IMR-90 (cell line): ENCODE results near the gene COL23A1. TPM values are rescaled to one million over a fixed set of nuclear protein-coding genes. Genes with fewer than 3 reads are reported as not detected.

ENCODE experiments used
- ATAC-seq: fragments of 200-7000 bp; cut with Tn5 transposase; 2 replicates; pipeline ENCODE4 v1.9.1; 2020; ENCODE audit warnings: low read depth, mild to moderate bottlenecking, moderate library complexity
- BruUV-seq: library from RNA; stranded (reverse); fragments of 400-500 nt; replicated peaks from 2 replicates; lab custom pipeline; 2021; lab: Mats Ljungman, UMichigan
- CTCF ChIA-PET: fragments of 300-600 bp; formaldehyde crosslinking; extraction: SDS; loops from one replicate; lab custom pipeline; 2021; ENCODE audit warnings: antibody characterized with exemption; lab: Yijun Ruan, JAX
- POLR2A ChIA-PET: fragments of 300-600 bp; sonication (Branson Sonifier 250); formaldehyde crosslinking; loops from one replicate; lab custom pipeline; 2022; ENCODE audit warnings: antibody characterized with exemption; ENCODE audit not compliant: unreplicated experiment; lab: Charles Lee
- DNase-seq: peaks from one replicate; pipeline ENCODE4 v3.0.0; 2013
- H2AFZ ChIP-seq: replicated peaks from 2 replicates; pipeline ENCODE3; 2013; ENCODE audit warnings: low read length, mild to moderate bottlenecking; ENCODE audit not compliant: poor library complexity
- H2AK5ac ChIP-seq: 2 replicates; pipeline ENCODE4 v1.6.1; 2013; ENCODE audit warnings: low read depth, low read length, inconsistent platforms
- H2AK9ac ChIP-seq: replicated peaks from 2 replicates; pipeline ENCODE3; 2013; ENCODE audit warnings: mild to moderate bottlenecking, low read depth, low read length, moderate library complexity; ENCODE audit not compliant: poor library complexity
- H2BK120ac ChIP-seq: 2 replicates; pipeline ENCODE4 v1.6.1; 2013; ENCODE audit warnings: low read depth, low read length, inconsistent platforms
- H2BK15ac ChIP-seq: 3 replicates; pipeline ENCODE4 v1.6.1; 2013; ENCODE audit warnings: low read depth, low read length, inconsistent platforms
- H2BK20ac ChIP-seq: 2 replicates; pipeline ENCODE4 v1.6.1; 2013; ENCODE audit warnings: low read depth, mild to moderate bottlenecking, inconsistent platforms, low read length, moderate library complexity
- H2BK5ac ChIP-seq: 2 replicates; pipeline ENCODE4 v1.6.1; 2013; ENCODE audit warnings: mild to moderate bottlenecking, low read depth, low read length, inconsistent platforms; ENCODE audit not compliant: poor library complexity, severe bottlenecking
- H3K14ac ChIP-seq: replicated peaks from 2 replicates; pipeline ENCODE4 v1.6.1; 2013; ENCODE audit warnings: low read depth, low read length, inconsistent platforms
- H3K18ac ChIP-seq: 2 replicates; pipeline ENCODE4 v1.6.1; 2013; ENCODE audit warnings: low read depth, low read length, control low read depth
- H3K23ac ChIP-seq: 2 replicates; pipeline ENCODE4 v1.6.1; 2013; ENCODE audit warnings: low read depth, low read length, inconsistent platforms
- H3K27ac ChIP-seq: 2 replicates; pipeline ENCODE4 v1.5.1; 2013; ENCODE audit warnings: mild to moderate bottlenecking, control low read depth, low read length; ENCODE audit not compliant: insufficient read depth
- H3K27me3 ChIP-seq: 2 replicates; pipeline ENCODE4 v1.6.1; 2013; ENCODE audit warnings: low read length; ENCODE audit not compliant: control insufficient read depth, insufficient read depth
- H3K36me3 ChIP-seq: 2 replicates; pipeline ENCODE4 v1.6.1; 2013; ENCODE audit warnings: low read length, mixed read lengths; ENCODE audit not compliant: control insufficient read depth, insufficient read depth
- H3K4ac ChIP-seq: 2 replicates; pipeline ENCODE4 v1.6.1; 2013; ENCODE audit warnings: low read depth, low read length, inconsistent platforms
- H3K4me1 ChIP-seq: 2 replicates; pipeline ENCODE4 v1.6.1; 2013; ENCODE audit warnings: low read length, mixed read lengths; ENCODE audit not compliant: control insufficient read depth, insufficient read depth
- H3K4me2 ChIP-seq: 2 replicates; pipeline ENCODE4 v1.6.1; 2013; ENCODE audit warnings: low read depth, mild to moderate bottlenecking, control low read depth, low read length, moderate library complexity
- H3K4me3 ChIP-seq: 2 replicates; pipeline ENCODE4 v1.5.1; 2013; ENCODE audit warnings: low read depth, mild to moderate bottlenecking, control low read depth, low read length, moderate library complexity; ENCODE audit not compliant: insufficient read depth
- H3K56ac ChIP-seq: 2 replicates; pipeline ENCODE4 v1.6.1; 2013; ENCODE audit warnings: low read length, inconsistent platforms; ENCODE audit not compliant: insufficient read depth; ENCODE audit errors: extremely low read depth
- H3K79me1 ChIP-seq, 2 experiments: 2 replicates each; pipeline ENCODE4 v1.6.1; 2013; ENCODE audit warnings: low read length in 2 of 2, inconsistent platforms in 1 of 2, low read depth in 1 of 2
- H3K9ac ChIP-seq: 2 replicates; pipeline ENCODE4 v1.6.1; 2013; ENCODE audit warnings: low read depth, low read length, control low read depth
- H3K9me1 ChIP-seq: 2 replicates; pipeline ENCODE4 v1.6.1; 2013; ENCODE audit warnings: low read length, inconsistent platforms; ENCODE audit not compliant: insufficient read depth
- H3K9me3 ChIP-seq: 2 replicates; pipeline ENCODE4 v1.6.1; 2013; ENCODE audit warnings: low read length; ENCODE audit not compliant: control insufficient read depth, insufficient read depth
- H4K20me1 ChIP-seq: 2 replicates; pipeline ENCODE4 v1.6.1; 2013; ENCODE audit warnings: low read length, inconsistent platforms; ENCODE audit not compliant: insufficient read depth
- H4K5ac ChIP-seq: 2 replicates; pipeline ENCODE4 v1.6.1; 2013; ENCODE audit warnings: mild to moderate bottlenecking, low read depth, low read length, control low read depth
- H4K8ac ChIP-seq, 2 experiments: 2 replicates each; pipeline ENCODE4 v1.6.1; 2013; ENCODE audit warnings: low read depth in 2 of 2, low read length in 2 of 2, control low read depth in 1 of 2, inconsistent platforms in 1 of 2
- H4K91ac ChIP-seq: 2 replicates; pipeline ENCODE4 v1.6.1; 2013; ENCODE audit warnings: low read depth, low read length, inconsistent platforms; ENCODE audit not compliant: insufficient read depth
- ELK1 ChIP-seq: fragments of 150-350 bp; IDR thresholded peaks from 2 replicates; pipeline ENCODE4 v1.6.1; 2016; ENCODE audit warnings: low read depth, mild to moderate bottlenecking, low read length, moderate library complexity, borderline replicate concordance
- FOS ChIP-seq: fragments of 150-350 bp; IDR thresholded peaks from 2 replicates; pipeline ENCODE4 v1.6.1; 2016; ENCODE audit warnings: low read depth, low read length
- MAFK ChIP-seq: IDR thresholded peaks from 2 replicates; pipeline ENCODE4 v1.6.1; 2012; ENCODE audit warnings: low read depth, low read length, improper control_type of control experiment
- MXI1 ChIP-seq: IDR thresholded peaks from 2 replicates; pipeline ENCODE4 v1.6.1; 2012; ENCODE audit warnings: low read depth, mild to moderate bottlenecking, low read length, moderate library complexity, borderline replicate concordance
- NFE2L2 ChIP-seq: fragments of 150-350 bp; IDR thresholded peaks from 2 replicates; pipeline ENCODE4 v1.6.1; 2016; ENCODE audit warnings: low read depth, mild to moderate bottlenecking, low read length
- POLR2A ChIP-seq: IDR thresholded peaks from 2 replicates; pipeline ENCODE4 v1.6.1; 2012; ENCODE audit warnings: mild to moderate bottlenecking, low read depth, low read length
- RCOR1 ChIP-seq: IDR thresholded peaks from 2 replicates; pipeline ENCODE4 v1.6.1; 2012; ENCODE audit warnings: mild to moderate bottlenecking, low read length, improper control_type of control experiment; ENCODE audit not compliant: insufficient replicate concordance
- SMC3 ChIP-seq: fragments of 150-350 bp; IDR thresholded peaks from 2 replicates; pipeline ENCODE4 v1.6.1; 2016; ENCODE audit warnings: low read depth, mild to moderate bottlenecking, antibody characterized with exemption, low read length, moderate library complexity
- USF2 ChIP-seq: fragments of 150-350 bp; IDR thresholded peaks from 2 replicates; pipeline ENCODE4 v1.6.1; 2017; ENCODE audit warnings: mild to moderate bottlenecking, antibody characterized with exemption, low read length, low read depth
- WGBS, 2 experiments: methylation state at CpG; one replicate each; pipeline versions ENCODE4 v1.1.5 to v1.1.7; 2013; ENCODE audit warnings: missing lambda C conversion rate in 2 of 2; ENCODE audit not compliant: insufficient read length in 1 of 2; ENCODE audit errors: extremely low coverage in 2 of 2; 5-methylcytosine and 5-hydroxymethylcytosine counted together
- dilution Hi-C: fragments of 300-500 bp; cut with HindIII; formaldehyde crosslinking; loops from one replicate; pipeline ENCODE4 v1.14.3; 2018; ENCODE audit warnings: low sequenced_read_pairs; ENCODE audit not compliant: unreplicated experiment
- in situ Hi-C: fragments of 300-500 bp; cut with MboI; formaldehyde crosslinking; loops from 3 replicates; pipeline ENCODE4 v1.14.3; 2019; ENCODE audit warnings: low sequenced_read_pairs, inconsistent platforms, mixed read lengths
- intact Hi-C: fragments of 100-400 bp; cut with micrococcal nuclease; formaldehyde crosslinking; loops from 2 replicates; pipeline ENCODE4 v1.10.0; 2022
- polyA plus RNA-seq, 3 experiments: library from polyadenylated mRNA; depleted of rRNA; stranded (reverse); fragments of >200 nt; gene quantifications; 2 replicates each; pipeline ENCODE4 v1.2.3, GENCODE V29; 2012; ENCODE audit warnings: low replicate concordance in 1 of 3
- total RNA-seq: library from RNA; depleted of rRNA; stranded (reverse); fragments of >200 nt; gene quantifications from 2 replicates; pipeline ENCODE4 v1.2.3, GENCODE V29; 2012

The COL23A1 gene
- total and polyA plus RNA-seq, 2 of the 4 experiments (the other 2 are of a cell fraction) = not detected

GRCh38 chr5:178403956-178404600 lies 186.1 kb downstream of the COL23A1 start:
- DNase-seq = no peak
- no peak for ATAC-seq
- Histone ChIP-seq H3K27ac (no peak overlapping the region), H3K4me1 (no peaks in the 10 kb centered on the region), H2AFZ (no peak overlapping the region), H3K4me3 (no peak overlapping the region), H3K79me1 (no peaks in the 10 kb centered on the region), H3K9me3 (peaks cover 23% of the 10 kb centered on the region), H2AK9ac (no peak overlapping the region), H2AK5ac (no peak overlapping the region), H3K36me3 (no peaks in the 10 kb centered on the region), H3K4ac (no peak overlapping the region), H2BK15ac (no peak overlapping the region), H3K9me1 (no peaks in the 10 kb centered on the region), H2BK120ac (no peak overlapping the region), H4K20me1 (no peaks in the 10 kb centered on the region), H2BK5ac (no peak overlapping the region), H4K91ac (no peak overlapping the region), H3K14ac (no peak overlapping the region), H3K23ac (no peak overlapping the region), H3K27me3 (no peaks in the 10 kb centered on the region), H4K5ac (no peak overlapping the region), H3K18ac (no peak overlapping the region), H3K56ac (no peak overlapping the region), H2BK20ac (no peak overlapping the region), H4K8ac (no peak overlapping the region), H3K9ac (no peak overlapping the region), H3K4me2 (no peak overlapping the region)
- 80% methylated on average over 5 of the region's 10 CpGs; no CpG with 5 or more reads in 1 of the 2 experiments for WGBS, 2 experiments
- CTCF ChIA-PET = no interaction called here
- TF ChIP-seq MXI1 (no peak), ELK1 (no peak), USF2 (no peak), POLR2A (no peak), NFE2L2 (no peak), FOS (no peak), SMC3 (no peak), MAFK (no peak), RCOR1 (no peak)
- in situ Hi-C loops (no loop called here), dilution Hi-C loops (no loop called here), intact Hi-C loops (no loop called here)
- POLR2A ChIA-PET = no interaction called here
- no TSS peak for BruUV-seq
